NCI-H524 treated with DMSO at 0.1 percent for 48 hours (cell line): ENCODE measurements around the gene PTPRN2.
"Not testable (repeated sequence)": the region's sequence is repeated elsewhere in the genome, so short reads cannot be mapped to it uniquely, and the experiment has no call there.

Source experiments
- DNase-seq: peaks from one replicate; lab custom pipeline; 2025; lab: John Stamatoyannopoulos, UW

PTPRN2 gene

DNA sequence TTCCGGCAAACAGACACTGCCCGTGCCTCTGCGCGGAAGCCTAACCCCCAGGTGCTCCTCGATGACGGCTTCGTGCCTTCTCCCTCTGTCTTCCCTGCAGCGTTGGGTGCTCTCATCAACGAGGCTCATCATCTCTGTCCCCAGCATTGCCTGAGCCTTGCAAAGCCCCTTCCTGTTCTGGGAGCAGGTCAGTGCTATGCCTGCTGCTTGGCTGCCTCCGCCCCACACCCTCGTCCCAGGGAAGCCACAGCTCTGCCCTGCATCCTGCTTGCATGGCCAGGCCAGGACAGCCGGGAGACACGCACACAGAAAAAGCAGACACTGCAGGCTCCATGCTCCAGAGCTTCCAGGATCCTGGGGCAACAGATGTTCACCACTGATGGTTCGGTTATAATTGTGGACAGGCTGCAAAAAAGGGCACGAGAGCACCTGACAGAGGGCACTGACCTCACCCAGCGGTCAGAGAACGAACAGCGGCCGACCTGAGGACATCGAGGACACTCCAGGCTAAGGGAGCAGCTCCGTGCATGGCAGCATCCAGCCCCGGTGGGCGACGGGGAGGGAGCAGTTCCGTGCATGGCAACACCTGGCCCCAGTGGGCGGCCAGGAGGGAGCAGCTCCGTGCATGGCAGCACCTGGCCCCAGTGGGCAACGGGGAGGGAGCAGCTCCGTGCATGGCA lies 265.5 kb downstream of the PTPRN2 start:
- DNase-seq: no peak

DNA sequence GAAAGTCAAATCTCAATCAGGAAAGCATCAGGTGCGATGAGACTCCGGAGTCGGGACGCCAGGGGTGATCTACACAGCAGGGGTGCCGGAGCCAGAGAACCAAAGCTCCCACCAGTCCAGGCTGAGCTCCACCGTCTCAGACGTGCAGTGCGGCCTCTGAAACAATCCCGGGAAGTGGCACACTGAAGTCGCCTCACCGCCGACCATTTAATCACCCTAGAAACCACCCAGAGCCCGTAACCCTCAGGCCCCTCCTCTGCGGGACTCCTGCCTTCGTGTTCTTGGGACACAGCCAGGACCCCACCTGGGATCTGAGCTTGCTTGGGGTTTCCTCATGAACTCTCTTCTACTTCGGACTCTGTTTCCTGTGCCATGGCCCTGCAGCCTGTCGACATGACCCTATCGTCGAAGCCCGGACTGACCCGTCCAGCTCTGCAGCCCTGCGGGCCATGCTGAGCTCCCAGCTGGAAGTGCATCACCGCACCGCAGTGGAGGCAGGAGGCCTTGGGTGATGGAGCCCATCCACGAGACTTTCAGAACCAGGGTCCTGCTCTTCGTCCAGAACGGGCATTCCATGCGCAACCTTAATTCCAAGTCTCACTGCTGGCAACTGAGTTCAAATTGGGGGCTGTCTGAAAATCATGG lies 266.4 kb downstream of the PTPRN2 start:
- no peak for DNase-seq

DNA sequence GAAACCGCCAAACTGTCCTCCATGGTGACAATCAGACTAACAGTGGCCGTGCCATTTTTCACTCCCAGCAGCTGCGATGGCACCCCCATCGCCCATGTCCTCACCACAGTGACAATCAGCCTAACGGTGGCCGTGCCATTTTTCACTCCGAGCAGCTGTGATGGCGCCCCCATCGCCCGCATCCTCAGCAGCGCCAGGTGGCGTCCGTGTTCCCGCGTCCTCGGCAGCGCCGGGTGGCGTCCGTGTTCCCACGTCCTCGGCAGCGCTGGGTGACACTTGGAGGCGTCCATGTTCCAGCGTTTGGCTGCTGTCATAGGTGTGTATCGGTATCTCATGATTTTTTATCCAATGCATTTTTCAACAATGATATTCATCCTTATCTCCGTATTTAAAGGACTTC lies 267.3 kb downstream of the PTPRN2 start:
- no peak for DNase-seq

DNA sequence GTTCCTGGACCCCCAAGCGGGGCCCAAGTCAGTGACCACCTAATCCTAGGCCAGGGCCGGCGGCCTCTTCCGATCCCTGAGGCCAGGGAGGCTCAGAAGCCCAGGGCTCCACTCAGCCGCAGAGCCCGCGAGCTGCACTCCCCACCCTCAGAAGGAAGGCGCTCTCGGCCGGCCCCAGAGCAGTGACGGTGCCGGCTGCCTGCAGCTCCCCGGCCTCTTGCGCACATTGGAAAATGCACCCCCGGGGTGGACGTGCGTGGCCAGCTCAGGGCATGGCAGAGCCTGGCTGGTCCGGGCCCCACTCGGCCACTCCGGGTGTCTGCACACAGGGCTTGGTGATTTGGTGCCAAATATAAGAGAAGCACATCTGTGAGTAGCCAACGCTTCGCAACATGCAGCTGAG lies 269.1 kb downstream of the PTPRN2 start:
- no peak for DNase-seq

DNA sequence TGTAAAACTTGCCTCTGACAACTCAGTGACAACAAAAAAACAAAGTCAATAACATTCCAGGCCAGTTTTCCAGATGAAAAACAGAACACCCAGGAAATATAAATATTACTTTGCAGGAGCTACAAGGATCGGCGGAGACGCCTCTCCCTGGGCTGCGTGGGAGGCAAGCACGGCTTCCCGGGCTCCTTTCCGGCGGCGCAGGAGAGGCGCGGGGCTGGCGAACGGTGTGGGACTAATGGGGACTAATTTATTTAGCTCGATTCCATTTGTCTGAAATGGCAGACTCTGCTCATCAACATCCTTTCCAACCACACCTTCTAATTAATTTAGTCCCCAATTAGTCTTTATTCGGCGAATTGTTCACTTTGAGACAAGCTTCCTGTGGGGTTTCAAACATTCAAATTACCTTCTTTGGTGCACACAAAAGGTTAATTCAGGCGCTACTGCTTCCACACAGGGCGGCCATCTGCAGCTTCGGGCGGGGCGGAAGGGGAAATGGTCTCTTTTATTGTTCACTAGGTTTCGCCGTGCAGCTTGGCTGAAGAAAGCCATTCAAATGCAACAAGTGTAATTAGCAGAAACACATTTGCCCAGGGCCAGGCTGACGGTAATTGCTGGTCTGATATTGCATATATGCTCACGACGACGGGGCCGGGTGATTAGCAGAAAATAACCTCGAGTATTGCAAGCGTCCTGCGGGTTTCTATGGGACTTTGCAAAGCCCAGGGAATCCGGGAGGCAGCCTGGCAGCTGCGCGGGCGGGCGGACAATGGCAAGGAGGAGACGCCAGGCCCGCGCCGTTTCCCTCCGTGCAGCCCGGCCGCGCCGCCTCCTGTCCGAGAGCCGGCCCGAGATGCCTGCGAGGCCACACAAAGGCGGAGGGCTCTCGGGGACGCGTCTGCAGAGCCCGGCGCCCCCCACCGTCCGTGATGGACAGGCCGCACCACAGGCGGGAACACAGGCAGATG lies 270.1 kb downstream of the PTPRN2 start:
- DNase-seq: no peak

DNA sequence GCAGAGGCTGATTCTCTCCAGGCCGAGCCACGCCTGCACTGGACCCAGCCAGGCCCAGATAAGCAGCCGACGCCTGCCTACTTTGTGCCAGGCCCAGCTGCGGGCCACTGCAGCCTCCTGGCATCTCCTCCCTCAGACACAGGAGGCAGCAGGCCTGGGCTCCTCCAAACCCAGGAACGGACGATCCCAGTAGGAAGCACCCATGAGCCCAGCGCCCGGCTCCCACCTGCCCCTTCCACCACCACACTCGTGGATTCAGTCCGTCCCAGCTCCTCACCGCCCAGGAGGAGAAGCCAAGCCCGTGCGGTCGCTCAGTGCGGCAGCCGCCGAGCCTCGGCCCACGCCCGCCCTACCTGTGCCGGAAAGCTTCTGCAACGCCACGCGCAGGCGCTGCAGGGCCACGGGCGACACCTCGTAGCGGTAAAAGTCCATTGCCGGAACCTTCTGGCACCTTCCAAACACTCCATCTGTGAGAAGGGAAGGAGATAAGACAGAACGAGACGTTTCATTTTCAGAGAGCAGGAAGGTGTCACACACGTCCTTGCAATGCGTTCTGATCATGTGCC lies 271.1 kb downstream of the PTPRN2 start:
- no peak for DNase-seq

DNA sequence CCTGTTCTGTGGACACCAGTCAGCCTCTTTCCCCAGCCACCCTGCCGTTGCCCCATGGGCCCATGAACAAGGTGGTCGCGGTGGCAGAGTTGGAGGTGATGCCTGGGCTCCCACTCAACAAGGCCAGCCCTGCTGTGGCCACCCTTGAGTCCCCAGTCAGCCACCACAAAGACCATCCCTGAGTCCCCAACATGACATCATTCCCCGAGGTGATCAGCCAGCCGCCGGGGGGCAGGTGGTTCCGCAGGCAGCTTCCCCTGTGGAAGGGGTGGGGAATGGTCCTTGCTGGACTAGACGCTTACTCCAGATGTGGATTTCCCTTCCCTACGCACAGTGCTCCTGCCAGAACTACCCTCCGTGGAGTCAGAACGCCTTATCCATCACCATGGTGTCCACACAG lies 271.7 kb downstream of the PTPRN2 start:
- DNase-seq: no peak

DNA sequence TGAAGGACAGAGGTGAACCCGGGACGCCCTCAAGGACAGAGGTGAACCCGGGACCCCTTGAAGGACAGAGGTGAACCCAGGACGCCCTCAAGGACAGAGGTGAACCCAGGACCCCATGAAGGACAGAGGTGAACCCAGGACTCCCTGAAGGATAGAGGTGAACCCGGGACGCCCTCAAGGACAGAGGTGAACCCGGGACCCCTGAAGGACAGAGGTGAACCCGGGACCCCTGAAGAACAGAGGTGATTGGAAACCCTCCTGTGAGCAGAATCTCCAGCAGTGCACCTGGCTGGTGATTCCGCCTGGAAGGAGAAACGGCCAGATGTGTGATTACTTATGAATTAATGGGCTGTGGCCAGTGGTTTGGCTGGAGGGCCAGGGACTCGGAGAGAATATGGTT lies 272.3 kb downstream of the PTPRN2 start:
- DNase-seq: no peak

DNA sequence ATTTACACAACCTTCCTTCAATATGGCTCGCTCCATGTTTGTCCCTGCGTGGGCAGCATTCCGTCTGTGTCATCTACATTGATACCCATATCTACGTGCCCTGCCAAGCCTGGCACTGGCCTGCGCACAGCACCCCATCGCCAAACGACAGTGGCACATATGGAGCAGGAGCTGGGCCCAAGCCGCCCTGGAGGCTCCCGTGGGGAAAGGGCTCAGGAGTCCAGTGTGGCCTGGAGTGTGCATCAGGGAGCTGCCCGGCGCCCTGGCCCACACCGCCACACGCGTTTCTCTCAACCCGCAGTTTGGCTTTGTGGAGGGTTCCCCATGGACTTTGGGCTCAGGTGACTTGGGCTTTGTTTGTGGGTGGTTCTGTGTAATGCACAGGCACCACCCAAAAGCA lies 273.2 kb downstream of the PTPRN2 start:
- no peak for DNase-seq

DNA sequence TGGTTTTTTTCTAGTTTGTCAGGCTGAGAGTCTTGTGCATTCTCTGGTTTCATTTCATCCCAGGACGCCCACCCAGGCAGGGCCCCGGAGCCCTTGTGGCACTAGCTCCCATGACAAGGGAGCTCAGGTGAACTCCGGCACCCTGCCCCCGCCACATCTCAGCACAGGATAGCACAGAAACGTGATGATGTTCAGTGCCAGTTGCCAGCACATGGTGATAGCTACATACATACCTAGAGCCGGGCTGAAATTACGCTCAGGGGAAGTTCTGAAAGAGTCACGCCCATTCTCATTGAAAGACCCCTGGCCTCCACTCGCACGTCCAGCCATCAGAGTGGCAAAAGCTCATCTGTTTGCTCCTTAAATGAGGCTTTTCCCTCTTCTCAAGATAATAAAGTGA lies 273.7 kb downstream of the PTPRN2 start:
- DNase-seq: no peak

DNA sequence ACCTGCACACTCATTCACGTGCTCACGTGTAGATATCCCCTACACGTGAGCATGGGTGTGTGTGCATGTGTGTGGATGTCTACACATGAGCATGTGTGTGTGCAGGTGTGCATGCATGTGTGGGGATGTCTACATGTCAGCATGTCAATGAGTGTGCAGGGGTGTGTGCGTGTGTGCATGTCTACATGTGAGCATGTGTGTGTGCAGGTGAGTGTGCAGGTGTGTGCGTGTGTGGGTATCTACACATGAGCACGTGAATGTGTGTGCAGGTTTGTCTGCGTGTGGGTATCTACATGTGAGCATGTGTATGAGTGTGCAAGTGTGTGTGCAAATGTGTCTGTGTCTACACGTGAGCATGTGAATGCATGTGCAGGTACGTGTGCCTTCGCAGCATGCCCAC lies 274.8 kb downstream of the PTPRN2 start:
- DNase-seq: no peak

DNA sequence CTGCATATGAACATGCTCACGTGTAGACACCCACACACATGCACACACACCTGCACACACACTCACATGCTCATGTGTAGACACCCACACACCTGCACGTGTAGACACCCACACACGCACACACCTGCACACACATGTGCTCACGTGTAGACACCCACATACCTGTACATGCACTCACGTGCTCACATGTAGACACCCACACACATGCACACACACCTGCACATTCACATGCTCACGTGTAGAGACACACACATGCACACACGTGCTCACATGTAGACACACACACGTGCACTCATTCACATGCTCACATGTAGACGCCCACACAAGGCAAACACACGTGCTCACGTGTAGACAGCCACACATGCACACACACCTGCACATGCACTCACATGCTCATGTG lies 275.8 kb downstream of the PTPRN2 start:
- no peak for DNase-seq

DNA sequence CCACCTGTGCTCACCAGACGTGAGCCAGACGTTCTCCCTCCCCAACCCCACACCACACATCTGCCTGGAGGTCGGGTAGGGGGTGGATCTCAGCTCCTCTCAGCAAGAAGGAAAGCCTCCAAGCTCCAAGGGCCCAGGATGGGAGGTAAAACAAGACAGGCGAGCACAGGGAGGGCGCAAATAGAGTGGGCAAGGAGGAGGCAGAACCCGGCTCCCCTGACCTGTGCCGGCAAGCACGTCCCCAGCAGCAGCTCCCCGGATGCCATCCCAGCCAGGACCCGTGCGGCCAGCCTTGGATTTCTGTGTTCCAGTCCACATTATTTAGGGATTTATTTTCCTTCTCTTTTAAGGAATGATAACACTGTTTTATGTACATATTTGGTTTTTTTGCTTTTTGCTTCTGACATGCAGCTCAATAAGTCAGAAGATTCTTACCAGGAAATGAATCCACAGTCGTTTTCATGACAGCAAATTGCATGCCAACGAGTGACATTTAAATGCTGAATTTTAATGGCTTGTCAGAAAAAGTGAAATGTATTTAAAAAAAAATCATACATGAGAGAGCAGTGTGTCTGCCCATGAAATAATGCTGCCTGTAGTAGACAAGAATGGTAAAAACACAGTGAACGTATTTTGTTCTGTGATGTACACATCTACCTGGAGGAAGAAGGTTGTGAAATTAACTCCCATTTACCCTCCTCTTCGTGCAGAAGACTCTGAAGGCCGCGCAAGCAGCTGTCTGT lies 276.5 kb downstream of the PTPRN2 start:
- no peak for DNase-seq

DNA sequence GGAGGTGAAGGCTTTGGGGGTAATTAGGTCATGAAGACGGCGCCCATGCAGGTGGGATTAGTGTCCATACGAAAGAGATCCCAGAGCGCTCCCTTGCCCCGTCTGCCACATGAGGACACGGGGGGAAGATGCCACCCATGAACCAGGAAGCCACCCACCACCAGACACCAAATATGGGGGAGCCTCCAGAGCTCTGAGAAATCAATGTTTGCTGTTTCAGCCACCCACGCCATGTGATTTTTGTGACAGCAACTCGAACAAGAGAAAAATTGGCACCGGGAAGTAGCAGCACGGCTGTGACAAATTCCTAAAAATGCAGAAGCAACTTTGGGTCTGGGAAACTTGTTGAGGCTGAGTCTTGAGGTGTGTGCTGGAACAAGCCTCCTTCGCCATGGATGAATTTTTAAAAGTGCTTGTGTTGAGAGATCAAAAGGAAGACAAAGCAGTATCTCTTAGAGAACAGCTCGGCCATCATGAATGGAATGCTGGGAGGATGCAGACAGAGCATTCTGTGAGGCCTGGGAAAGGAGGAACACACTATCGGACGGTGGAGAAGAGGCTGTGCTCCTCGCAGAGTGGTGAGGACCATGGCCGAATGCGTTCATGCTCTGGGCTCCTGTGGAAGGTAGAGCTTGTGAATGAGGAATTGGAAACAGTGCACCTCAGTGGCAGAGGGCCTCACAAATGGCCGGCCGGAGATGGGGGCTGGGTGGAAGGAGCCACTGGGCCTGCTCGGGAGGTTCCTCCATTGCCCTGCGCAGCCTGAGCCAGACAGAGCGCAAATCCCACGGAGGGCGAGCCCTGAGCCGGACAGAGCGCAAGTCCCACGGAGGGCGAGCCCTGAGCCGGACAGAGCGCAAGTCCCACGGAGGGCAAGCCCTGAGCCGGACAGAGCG lies 277.5 kb downstream of the PTPRN2 start:
- no peak for DNase-seq

DNA sequence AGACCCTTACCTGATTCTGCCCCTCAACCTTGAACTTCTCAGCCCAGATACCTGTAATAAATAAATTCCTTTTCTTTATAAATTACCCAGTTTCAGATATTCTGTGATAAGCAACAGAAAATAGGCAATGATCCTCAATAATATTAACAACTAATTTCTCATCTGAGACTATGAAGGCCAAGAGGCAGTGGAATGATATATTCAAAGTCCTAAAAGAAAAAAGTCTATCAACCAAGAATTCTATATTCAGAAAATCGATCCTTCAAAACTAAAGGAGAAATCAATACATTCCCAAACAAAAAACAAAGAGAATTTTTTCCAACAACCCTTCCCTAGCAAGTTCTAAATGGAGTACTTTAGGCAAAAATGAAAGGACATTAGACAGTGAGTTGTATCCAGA lies 279.6 kb downstream of the PTPRN2 start:
- DNase-seq: no peak

DNA sequence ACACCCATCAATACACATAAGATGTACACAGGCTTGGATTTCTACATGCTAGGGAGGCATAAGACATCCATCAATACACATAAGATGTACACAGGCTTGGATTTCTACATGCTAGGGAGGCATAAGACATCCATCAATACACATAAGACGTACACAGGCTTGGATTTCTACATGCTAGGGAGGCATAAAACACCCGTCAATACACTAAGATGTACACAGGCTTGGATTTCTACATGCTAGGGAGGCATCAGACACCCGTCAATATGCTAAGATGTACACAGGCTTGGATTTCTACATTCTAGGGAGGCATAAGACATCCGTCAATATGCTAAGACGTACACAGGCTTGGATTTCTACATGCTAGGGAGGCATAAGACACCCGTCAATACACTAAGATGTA lies 283.6 kb downstream of the PTPRN2 start:
- not testable (repeated sequence) for DNase-seq

DNA sequence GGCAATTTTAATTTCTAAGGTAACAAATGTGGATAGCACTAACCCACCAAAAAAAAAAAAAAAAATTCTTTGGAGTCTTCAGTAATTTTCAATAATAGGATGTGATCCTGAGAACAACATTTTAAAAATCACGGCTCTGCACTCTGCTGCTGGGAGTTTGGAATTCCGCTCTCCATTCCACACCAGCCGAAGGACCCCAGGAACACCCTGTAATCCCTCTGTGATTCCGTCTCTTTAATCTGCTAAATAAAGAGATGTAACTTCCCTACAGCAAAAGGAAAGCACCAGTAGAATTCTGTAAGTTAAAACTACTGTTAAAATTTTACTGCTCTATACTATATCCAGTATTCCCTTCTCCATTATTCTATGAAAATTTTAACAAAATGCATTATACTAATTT lies 284.5 kb downstream of the PTPRN2 start:
- DNase-seq: no peak

DNA sequence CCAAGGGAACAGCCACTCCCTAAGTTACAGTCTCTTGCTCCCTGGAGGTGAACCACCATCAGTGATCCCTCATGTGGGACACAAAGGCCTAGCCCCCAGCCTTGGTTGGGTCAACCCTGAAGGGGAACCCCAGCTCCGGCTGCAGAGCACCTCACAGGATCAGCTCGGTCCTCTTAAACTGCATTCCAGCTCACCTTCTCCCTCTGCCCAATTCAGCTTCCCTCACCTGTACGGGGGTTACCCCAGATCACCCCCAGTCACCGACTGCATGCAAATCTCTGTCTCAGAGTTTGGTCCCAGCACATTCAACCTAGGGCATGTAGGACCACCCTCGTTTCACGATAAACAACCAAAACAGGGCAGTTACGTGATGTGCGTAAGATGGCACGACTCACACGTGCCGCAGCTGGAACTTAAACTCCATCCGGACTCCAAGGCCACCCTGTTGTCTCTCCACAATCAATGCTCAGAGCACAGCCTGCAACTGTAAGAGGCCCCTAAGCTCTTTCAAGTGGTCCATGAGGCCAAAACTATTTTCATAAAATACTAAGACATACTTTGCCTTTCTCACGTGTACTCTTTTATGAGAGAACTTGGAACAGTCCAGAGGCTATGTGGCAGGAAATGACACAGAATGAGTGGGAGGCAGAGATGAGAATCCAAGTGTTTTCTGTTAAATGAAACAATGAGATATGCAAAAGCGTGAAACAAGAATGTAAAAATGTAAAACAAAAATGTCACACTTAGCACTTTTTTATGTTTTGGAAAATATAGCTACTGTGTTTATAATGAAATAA lies 285.2 kb downstream of the PTPRN2 start:
- DNase-seq: no peak

DNA sequence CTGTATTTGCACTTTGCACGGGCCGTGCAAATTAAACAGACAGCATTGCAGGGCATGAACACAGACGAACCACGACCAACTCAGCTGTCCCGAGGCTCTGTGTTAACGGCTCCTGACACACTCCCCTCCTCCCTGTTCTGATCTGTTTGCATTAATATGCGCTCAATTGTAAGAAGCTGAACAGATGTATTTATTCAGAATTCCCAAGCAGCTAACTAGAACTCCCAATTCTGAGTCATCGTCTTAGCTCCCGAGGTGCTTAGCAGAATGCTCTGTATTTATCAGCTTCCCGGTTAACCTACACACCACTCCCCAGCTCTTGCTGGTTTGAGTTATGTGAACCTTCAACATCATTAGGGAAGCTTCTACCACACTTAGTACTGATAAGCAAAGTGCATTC lies 286.4 kb downstream of the PTPRN2 start:
- DNase-seq: no peak

DNA sequence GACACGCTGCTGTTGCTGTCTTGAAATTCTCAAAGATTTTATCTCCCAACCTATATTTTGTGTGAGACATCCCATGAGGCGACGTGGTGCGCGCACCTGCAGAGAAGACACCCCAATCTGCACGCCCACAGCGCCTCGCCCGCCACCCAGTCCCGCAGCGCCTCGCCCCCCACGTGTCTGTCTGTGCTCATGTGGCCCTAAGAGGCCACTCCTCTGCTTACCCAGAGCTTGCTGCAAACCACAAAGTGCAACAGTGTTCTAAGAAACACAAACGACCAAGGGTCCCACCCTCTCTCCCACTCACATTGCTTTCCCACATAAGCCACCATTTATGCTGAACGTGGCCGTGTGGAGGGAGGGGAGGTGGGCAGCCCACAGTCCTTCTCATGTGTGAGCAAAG lies 287.2 kb downstream of the PTPRN2 start:
- DNase-seq: no peak
